ENCODE data around the gene NCBP1.

The NCBP1 gene

DNA sequence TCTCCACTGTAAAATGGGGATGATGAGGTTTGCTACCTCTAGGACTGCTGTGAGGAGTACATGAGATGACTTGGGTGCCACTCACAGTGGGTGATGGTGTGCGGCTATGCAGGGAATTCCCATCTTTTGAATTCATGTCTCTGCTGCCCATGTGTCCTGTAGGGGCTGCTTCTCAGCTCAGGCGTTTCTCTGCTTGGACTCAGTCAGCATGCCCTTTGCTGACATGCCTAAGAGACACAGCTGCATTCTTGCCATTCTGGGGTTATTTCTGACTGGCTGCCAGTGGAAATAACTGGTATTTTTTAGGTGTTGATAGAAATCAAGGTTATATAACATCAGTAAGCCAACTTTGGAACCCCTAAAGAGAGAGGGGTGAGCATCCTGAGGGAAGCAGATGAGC, 87.8 kb downstream of the NCBP1 start:
- no peak for DNase-seq (ENCODE audit: low read depth)

DNA sequence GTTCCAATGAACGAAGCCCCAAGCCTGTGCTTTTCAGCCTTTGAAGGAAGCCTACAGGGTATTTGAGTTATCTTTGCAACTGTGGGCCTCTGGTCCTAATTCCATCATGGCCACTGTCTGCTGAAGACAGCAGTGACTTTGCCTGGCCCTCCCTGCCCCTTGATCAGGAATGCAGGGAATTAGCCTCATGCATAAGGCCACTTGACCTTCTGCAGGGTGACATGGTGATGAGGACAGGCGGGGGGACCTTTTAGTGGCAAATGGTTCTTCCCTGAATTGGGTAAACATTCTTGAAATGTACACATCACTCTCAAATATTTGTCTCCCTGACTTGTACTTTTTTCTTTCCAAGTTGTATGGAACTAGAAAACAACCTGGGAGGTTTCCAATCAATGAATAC, 88.7 kb downstream of the NCBP1 start:
- DNase-seq (ENCODE audit: low read depth) = no peak
